Esophagus squamous epithelium (tissue), 5 donors: ENCODE measurements around the gene ARHGAP44. TPM values are rescaled to one million over a fixed set of nuclear protein-coding genes. Genes with fewer than 3 reads are reported as not detected.

Source experiments
- DNase-seq: peaks from one replicate; lab custom pipeline; 2025; lab: John Stamatoyannopoulos, UW
- H3K27ac ChIP-seq, 4 donors: fragments of 200-600 bp; sonication (generic); one replicate each; pipeline ENCODE4 v1.5.1; 2016 to 2019; ENCODE audit warnings: mild to moderate bottlenecking in 1 of 4
- H3K27me3 ChIP-seq, 4 donors: fragments of 200-600 bp; sonication (generic); 1 replicate in 3 of 4; 2 replicates in 1 of 4; pipeline versions ENCODE4 v1.5.1 to v1.6.0; 2017 to 2021; ENCODE audit warnings: antibody characterized with exemption in 1 of 4
- H3K36me3 ChIP-seq, 3 donors: fragments of 200-600 bp; sonication (generic); one replicate each; pipeline ENCODE4 v1.5.1; 2016 to 2019
- H3K4me1 ChIP-seq, 3 donors: fragments of 200-600 bp; sonication (generic); one replicate each; pipeline ENCODE4 v1.5.1; 2017 to 2019
- H3K4me3 ChIP-seq, 4 donors: fragments of 200-600 bp; sonication (generic); 1 replicate in 3 of 4; 2 replicates in 1 of 4; pipeline ENCODE4 v1.5.1; 2016 to 2019; ENCODE audit warnings: mild to moderate bottlenecking in 2 of 4, moderate library complexity in 1 of 4
- H3K9me3 ChIP-seq, 3 donors: fragments of 200-600 bp; sonication (generic); one replicate each; pipeline ENCODE4 v1.5.1; 2016 to 2019
- CTCF ChIP-seq, 6 experiments: fragments of 450-650 bp in 4 of 6; fragments of 200-600 bp in 2 of 6; sonication (generic) in 2 of 6; IDR thresholded peaks; one replicate each; pipeline ENCODE4 v1.5.1; 2016 to 2019; ENCODE audit warnings: antibody characterized with exemption in 6 of 6, mild to moderate bottlenecking in 4 of 6, moderate library complexity in 4 of 6
- POLR2A ChIP-seq, 4 donors: fragments of 450-650 bp; IDR thresholded peaks; one replicate each; pipeline ENCODE4 v1.6.1; 2017; ENCODE audit warnings: antibody characterized with exemption in 4 of 4, mild to moderate bottlenecking in 4 of 4, moderate library complexity in 3 of 4
- WGBS, 2 donors: methylation state at CpG; one replicate each; pipeline ENCODE4 v1.1.5; 2018; 5-methylcytosine and 5-hydroxymethylcytosine counted together
- intact Hi-C: fragments of 100-400 bp; cut with DNase I; formaldehyde crosslinking; loops from one replicate; pipeline ENCODE4 v1.15.0; 2022
- total RNA-seq, 4 donors: library from RNA; depleted of rRNA; stranded (reverse); fragments of >200 nt; gene quantifications; one replicate each; pipeline ENCODE4 v1.1.0, GENCODE V29; 2016
- donor health status: DM: yes; HTN: yes; CAD: no.

Gene ARHGAP44
- total RNA-seq, 4 donors from 2014 or later = 0.61 to 1.9 (median 0.89) TPM

- WGBS, 2 donors = 72 to 79% methylated on average over 9 of the region's 9 CpGs
- Histone ChIP-seq H3K4me1 (peaks cover 0 to 18% (median 0%) of the 10 kb centered on the region in 3 donors), H3K27ac (no peak overlapping the region), H3K4me3 (no peak overlapping the region), H3K27me3 (no peaks in the 10 kb centered on the region), H3K36me3 (peaks cover 29 to 100% (median 44%) of the 10 kb centered on the region in 3 donors), H3K9me3 (no peaks in the 10 kb centered on the region)
- intact Hi-C loops = no loop called here
- DNase-seq = no peak
- TF ChIP-seq POLR2A (IDR thresholded peaks at IDR 0.05) (no peak), CTCF (IDR thresholded peaks at IDR 0.05) (no peak)
These were observed 214.2 kb downstream of the ARHGAP44 start for GRCh38 chr17:13003454-13003851.

- Histone ChIP-seq H3K9me3 (no peaks in the 10 kb centered on the region), H3K4me3 (no peak overlapping the region), H3K36me3 (peaks cover 29 to 100% (median 44%) of the 10 kb centered on the region in 3 donors), H3K27me3 (no peaks in the 10 kb centered on the region), H3K27ac (no peak overlapping the region), H3K4me1 (peaks cover 0 to 18% (median 0%) of the 10 kb centered on the region in 3 donors)
- DNase-seq = no peak
- WGBS, 2 donors = 73 to 80% methylated on average over 4 to 6 of the region's 6 CpGs
- intact Hi-C loops = no loop called here
- no peak for TF ChIP-seq POLR2A (IDR thresholded peaks at IDR 0.05)
These were observed 214.6 kb downstream of the ARHGAP44 start for GRCh38 chr17:13003927-13004326.

- Histone ChIP-seq H3K36me3 (peaks cover 27 to 100% (median 39%) of the 10 kb centered on the region in 3 donors), H3K4me1 (peaks cover 0 to 18% (median 0%) of the 10 kb centered on the region in 3 donors), H3K27ac (no peak overlapping the region), H3K27me3 (no peaks in the 10 kb centered on the region), H3K4me3 (no peak overlapping the region), H3K9me3 (no peaks in the 10 kb centered on the region)
- DNase-seq = no peak
- intact Hi-C loops = no loop called here
- WGBS, 2 donors = 76 to 85% methylated on average over 4 of the region's 4 CpGs
- TF ChIP-seq POLR2A (IDR thresholded peaks at IDR 0.05) = no peak
- no peak for TF ChIP-seq CTCF (IDR thresholded peaks at IDR 0.05)
These were observed 215.0 kb downstream of the ARHGAP44 start for GRCh38 chr17:13004336-13004735.

GRCh38 chr17:13005530-13005929 lies 216.2 kb downstream of the ARHGAP44 start:
- peaks cover 0 to 18% (median 0%) of the 10 kb centered on the region in 3 donors for H3K4me1 ChIP-seq
- H3K4me3 ChIP-seq = no peak overlapping the region
- intact Hi-C loops = no loop called here
- H3K27me3 ChIP-seq = no peaks in the 10 kb centered on the region
- no peak for DNase-seq
- TF ChIP-seq POLR2A (IDR thresholded peaks at IDR 0.05) (no peak), CTCF (IDR thresholded peaks at IDR 0.05) (no peak)
- H3K27ac ChIP-seq = no peak overlapping the region
- H3K9me3 ChIP-seq = no peaks in the 10 kb centered on the region
- H3K36me3 ChIP-seq = peaks cover 16 to 100% (median 31%) of the 10 kb centered on the region in 3 donors
- WGBS, 2 donors = 91 to 96% methylated on average over 6 of the region's 6 CpGs

- TF ChIP-seq CTCF (IDR thresholded peaks at IDR 0.05) (no peak), POLR2A (IDR thresholded peaks at IDR 0.05) (no peak)
- H3K4me1 ChIP-seq = peaks cover 0 to under 1% (median 0%) of the 10 kb centered on the region in 3 donors
- H3K4me3 ChIP-seq = no peak overlapping the region
- 94 to 98% methylated on average over 6 to 8 of the region's 8 CpGs for WGBS, 2 donors
- H3K36me3 ChIP-seq = peaks cover 12 to 100% (median 37%) of the 10 kb centered on the region in 3 donors
- H3K27me3 ChIP-seq = no peaks in the 10 kb centered on the region
- no peak for DNase-seq
- intact Hi-C loops = no loop called here
- H3K27ac ChIP-seq = no peak overlapping the region
- no peaks in the 10 kb centered on the region for H3K9me3 ChIP-seq
These were observed 219.2 kb downstream of the ARHGAP44 start for GRCh38 chr17:13008461-13008860.
